ENCODE data around the gene CCDC122. TPM values are rescaled to one million over a fixed set of nuclear protein-coding genes. Genes with fewer than 3 reads are reported as not detected.

Gene CCDC122
- total RNA-seq, 2 experiments from 2014 or later, result 0.52 to 0.64 TPM

GRCh38 chr13:43911871-43912270 lies 32.3 kb upstream of the CCDC122 start:
- Histone ChIP-seq H3K9me3 (ENCODE audit: control insufficient read depth in 1 of 2, insufficient read depth in 1 of 2, low read length in 2 of 2) (no peaks in the 10 kb centered on the region), H3K27me3 (ENCODE audit: control insufficient read depth in 1 of 2, insufficient read depth in 2 of 2, low read length in 2 of 2) (no peaks in the 10 kb centered on the region), H3K36me3 (ENCODE audit: insufficient read depth, low read length) (no peaks in the 10 kb centered on the region), H3K27ac (ENCODE audit: low read depth in 1 of 2, low read length in 2 of 2) (no peak overlapping the region), H3K4me3 (ENCODE audit: low read length) (no peak overlapping the region), H3K4me1 (ENCODE audit: insufficient read depth, low read length) (no peaks in the 10 kb centered on the region)
- Mint-ChIP-seq H3K27ac (no peak overlapping the region), H3K36me3 (ENCODE audit: low read depth) (no peaks in the 10 kb centered on the region), H3K4me3 (no peak overlapping the region), H3K4me1 (ENCODE audit: low read depth) (no peaks in the 10 kb centered on the region), H3K27me3 (peaks cover 8% of the 10 kb centered on the region), H3K9me3 (no peaks in the 10 kb centered on the region)
- DNase-seq (no peak), ATAC-seq (ENCODE audit: poor library complexity) (no peak)
- intact Hi-C loops (cut with DNase I, micrococcal nuclease), result no loop called here
- no peak for TF ChIP-seq CTCF (IDR thresholded peaks at IDR 0.05)
- ChIA-PET CTCF (interaction anchor here (1.4 to 1.7 kb wide), 2 partner anchors 9 to 525 kb away, joined by 3 to 6 read pairs; no protein-coding TSS in a partner anchor), POLR2A (no interaction called here)

GRCh38 chr13:43911278-43911677 lies 31.7 kb upstream of the CCDC122 start:
- no peak overlapping the region for H3K27ac ChIP-seq (ENCODE audit: low read depth in 1 of 2, low read length in 2 of 2)
- CTCF ChIA-PET, result interaction anchor here (1.4 to 1.7 kb wide), 2 partner anchors 10 to 526 kb away, joined by 3 to 6 read pairs; no protein-coding TSS in a partner anchor
- intact Hi-C loops (cut with DNase I, micrococcal nuclease), result no loop called here

GRCh38 chr13:43910856-43911255 lies 31.3 kb upstream of the CCDC122 start:
- ChIA-PET CTCF (interaction anchor here (1.4 to 1.7 kb wide), 2 partner anchors 10 to 526 kb away, joined by 3 to 6 read pairs; no protein-coding TSS in a partner anchor), POLR2A (no interaction called here)
- no peaks in the 10 kb centered on the region for H3K9me3 ChIP-seq (ENCODE audit: control insufficient read depth in 1 of 2, insufficient read depth in 1 of 2, low read length in 2 of 2)
- no peak for ATAC-seq (ENCODE audit: poor library complexity)
- H3K4me3 Mint-ChIP-seq, result no peak overlapping the region
- intact Hi-C loops (cut with DNase I, micrococcal nuclease), result no loop called here
- no peaks in the 10 kb centered on the region for H3K9me3 Mint-ChIP-seq
- H3K4me1 Mint-ChIP-seq (ENCODE audit: low read depth), result no peaks in the 10 kb centered on the region
- H3K27me3 Mint-ChIP-seq, result peaks cover 8% of the 10 kb centered on the region
- H3K36me3 Mint-ChIP-seq (ENCODE audit: low read depth), result no peaks in the 10 kb centered on the region
- TF ChIP-seq CTCF (IDR thresholded peaks at IDR 0.05), result no peak
- H3K27ac ChIP-seq (ENCODE audit: low read depth in 1 of 2, low read length in 2 of 2), result no peak overlapping the region
- H3K36me3 ChIP-seq (ENCODE audit: insufficient read depth, low read length), result no peaks in the 10 kb centered on the region
- no peaks in the 10 kb centered on the region for H3K4me1 ChIP-seq (ENCODE audit: insufficient read depth, low read length)
- H3K4me3 ChIP-seq (ENCODE audit: low read length), result no peak overlapping the region
- no peak for DNase-seq
- H3K27me3 ChIP-seq (ENCODE audit: control insufficient read depth in 1 of 2, insufficient read depth in 2 of 2, low read length in 2 of 2), result no peaks in the 10 kb centered on the region
- no peak overlapping the region for H3K27ac Mint-ChIP-seq

More at GRCh38 chr13:43911278-43911677, 31.7 kb upstream of the CCDC122 start:
- no peak for ATAC-seq (ENCODE audit: poor library complexity)
- H3K4me1 Mint-ChIP-seq (ENCODE audit: low read depth), result no peaks in the 10 kb centered on the region
- POLR2A ChIA-PET, result no interaction called here
- no peaks in the 10 kb centered on the region for H3K9me3 Mint-ChIP-seq
- no peaks in the 10 kb centered on the region for H3K36me3 Mint-ChIP-seq (ENCODE audit: low read depth)
- DNase-seq, result no peak
- no peak overlapping the region for H3K27ac Mint-ChIP-seq
- TF ChIP-seq CTCF (IDR thresholded peaks at IDR 0.05), result no peak
- no peak overlapping the region for H3K4me3 ChIP-seq (ENCODE audit: low read length)
- no peaks in the 10 kb centered on the region for H3K9me3 ChIP-seq (ENCODE audit: control insufficient read depth in 1 of 2, insufficient read depth in 1 of 2, low read length in 2 of 2)
- peaks cover 8% of the 10 kb centered on the region for H3K27me3 Mint-ChIP-seq
- H3K4me3 Mint-ChIP-seq, result no peak overlapping the region
- H3K27me3 ChIP-seq (ENCODE audit: control insufficient read depth in 1 of 2, insufficient read depth in 2 of 2, low read length in 2 of 2), result no peaks in the 10 kb centered on the region
- H3K4me1 ChIP-seq (ENCODE audit: insufficient read depth, low read length), result no peaks in the 10 kb centered on the region
- no peaks in the 10 kb centered on the region for H3K36me3 ChIP-seq (ENCODE audit: insufficient read depth, low read length)
